Astrocyte (in vitro differentiated cells and primary cell): Measurements from ENCODE around the gene MAPK1IP1L. TPM values are rescaled to one million over a fixed set of nuclear protein-coding genes. Genes with fewer than 3 reads are reported as not detected.

Source experiments
- DNase-seq: peaks from one replicate; pipeline ENCODE4 v3.0.0-alpha.2; 2010; ENCODE audit warnings: low read depth
- FAIRE-seq: peaks from 2 replicates; lab custom pipeline; 2011; peaks lifted over from hg19 to GRCh38; lab: Jason Lieb, UNC
- H2AFZ ChIP-seq: 2 replicates; pipeline ENCODE4 v1.6.0; 2012; ENCODE audit warnings: low read depth, low read length, inconsistent platforms
- H3K27ac ChIP-seq: 2 replicates; pipeline ENCODE4 v1.5.1; 2011; ENCODE audit warnings: low read depth, low read length, inconsistent platforms
- H3K27me3 ChIP-seq: 2 replicates; pipeline ENCODE4 v1.6.0; 2011; ENCODE audit warnings: low read length, inconsistent platforms; ENCODE audit not compliant: insufficient read depth
- H3K36me3 ChIP-seq: 2 replicates; pipeline ENCODE4 v1.5.1; 2011; ENCODE audit warnings: low read length, inconsistent platforms; ENCODE audit not compliant: insufficient read depth
- H3K4me1 ChIP-seq: 2 replicates; pipeline ENCODE4 v1.5.1; 2011; ENCODE audit warnings: low read length, inconsistent platforms; ENCODE audit not compliant: insufficient read depth
- H3K4me2 ChIP-seq: 2 replicates; pipeline ENCODE4 v1.6.0; 2012; ENCODE audit warnings: low read length, inconsistent platforms
- H3K4me3 ChIP-seq: 2 replicates; pipeline ENCODE4 v1.5.1; 2011; ENCODE audit warnings: low read depth, mild to moderate bottlenecking, low read length, inconsistent platforms; ENCODE audit not compliant: insufficient read depth
- H3K79me2 ChIP-seq: 2 replicates; pipeline ENCODE4 v1.6.0; 2012; ENCODE audit warnings: mild to moderate bottlenecking, low read length, inconsistent platforms; ENCODE audit not compliant: insufficient read depth
- H3K9ac ChIP-seq: 2 replicates; pipeline ENCODE4 v1.6.0; 2012; ENCODE audit warnings: mild to moderate bottlenecking, low read length, inconsistent platforms
- H3K9me3 ChIP-seq: 2 replicates; pipeline ENCODE4 v1.5.1; 2012; ENCODE audit warnings: low read depth, mild to moderate bottlenecking, low read length, inconsistent platforms; ENCODE audit not compliant: insufficient read depth
- H4K20me1 ChIP-seq: 2 replicates; pipeline ENCODE4 v1.6.0; 2012; ENCODE audit warnings: low read length, inconsistent platforms; ENCODE audit not compliant: insufficient read depth
- H3K27ac Mint-ChIP-seq: one replicate; pipeline ENCODE4 v1.8.0; 2021; ENCODE audit warnings: mild to moderate bottlenecking, mixed read lengths; ENCODE audit not compliant: unreplicated experiment
- H3K27me3 Mint-ChIP-seq: one replicate; pipeline ENCODE4 v1.8.0; 2021; ENCODE audit warnings: low read depth, mixed read lengths; ENCODE audit not compliant: unreplicated experiment
- H3K36me3 Mint-ChIP-seq: one replicate; pipeline ENCODE4 v1.8.0; 2021; ENCODE audit warnings: low read depth, mixed read lengths; ENCODE audit not compliant: unreplicated experiment
- H3K4me1 Mint-ChIP-seq: one replicate; pipeline ENCODE4 v1.8.0; 2021; ENCODE audit warnings: low read depth, mixed read lengths; ENCODE audit not compliant: unreplicated experiment
- H3K4me3 Mint-ChIP-seq: one replicate; pipeline ENCODE4 v1.8.0; 2021; ENCODE audit warnings: mild to moderate bottlenecking, moderate library complexity, mixed read lengths; ENCODE audit not compliant: unreplicated experiment
- H3K9me3 Mint-ChIP-seq: one replicate; pipeline ENCODE4 v1.8.0; 2021; ENCODE audit warnings: mild to moderate bottlenecking, mixed read lengths; ENCODE audit not compliant: unreplicated experiment
- EZH2 ChIP-seq: IDR thresholded peaks from 2 replicates; pipeline ENCODE4 v1.6.1; 2012; ENCODE audit warnings: mild to moderate bottlenecking, low read length, inconsistent platforms; ENCODE audit not compliant: insufficient read depth
- total RNA-seq: library from RNA; stranded (reverse); gene quantifications from 2 replicates; pipeline ENCODE4 v1.2.1, GENCODE V29; 2021
- TF ChIP-seq, protein P1 (sequence below): IDR thresholded peaks from 2 replicates; pipeline ENCODE4 v1.5.1; 2011; ENCODE audit warnings: low read depth, mild to moderate bottlenecking, inconsistent platforms, low read length, moderate library complexity; ENCODE audit not compliant: insufficient read depth

Gene MAPK1IP1L
- total RNA-seq, 1 donor from 2014 or later, result 111 TPM

DNA sequence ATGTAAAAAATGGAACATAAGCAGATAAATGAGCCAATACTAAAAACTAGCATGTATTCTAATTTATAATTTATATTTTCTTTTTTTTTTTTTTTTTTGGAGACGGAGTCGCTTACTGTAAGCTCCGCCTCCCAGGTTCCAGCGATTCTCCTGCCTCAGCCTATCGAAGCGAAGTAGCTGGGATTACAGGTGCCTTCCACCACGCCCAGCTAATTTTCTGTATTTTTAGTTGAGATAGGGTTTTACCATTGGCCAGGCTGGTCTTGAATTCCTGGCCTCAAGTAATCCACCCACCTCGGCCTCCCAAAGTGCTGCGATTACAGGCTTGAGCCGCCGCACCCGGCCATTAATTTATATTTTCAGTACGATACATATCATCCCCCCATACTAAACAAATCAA is 2.7 kb downstream of the MAPK1IP1L start:
- H3K79me2 ChIP-seq, result peaks cover 76% of the 10 kb centered on the region
- no peaks in the 10 kb centered on the region for H3K27me3 ChIP-seq
- Mint-ChIP-seq H3K4me1 (peaks cover 16% of the 10 kb centered on the region), H3K27ac (no peak overlapping the region), H3K36me3 (peaks cover 6% of the 10 kb centered on the region), H3K4me3 (peak overlapping the region; percentile 28), H3K27me3 (no peaks in the 10 kb centered on the region), H3K9me3 (no peaks in the 10 kb centered on the region)
- no peak for FAIRE-seq
- no peak overlapping the region for H3K27ac ChIP-seq
- H3K36me3 ChIP-seq, result peaks cover 18% of the 10 kb centered on the region
- H3K4me1 ChIP-seq, result peaks cover 17% of the 10 kb centered on the region
- H2AFZ ChIP-seq, result no peak overlapping the region
- no peak for DNase-seq
- no peak overlapping the region for H3K4me3 ChIP-seq
- H3K4me2 ChIP-seq, result peak overlapping the region; percentile 89
- TF ChIP-seq EZH2, result no peak
- H4K20me1 ChIP-seq, result peaks cover 51% of the 10 kb centered on the region
- H3K9ac ChIP-seq, result no peak overlapping the region
- no peaks in the 10 kb centered on the region for H3K9me3 ChIP-seq

DNA sequence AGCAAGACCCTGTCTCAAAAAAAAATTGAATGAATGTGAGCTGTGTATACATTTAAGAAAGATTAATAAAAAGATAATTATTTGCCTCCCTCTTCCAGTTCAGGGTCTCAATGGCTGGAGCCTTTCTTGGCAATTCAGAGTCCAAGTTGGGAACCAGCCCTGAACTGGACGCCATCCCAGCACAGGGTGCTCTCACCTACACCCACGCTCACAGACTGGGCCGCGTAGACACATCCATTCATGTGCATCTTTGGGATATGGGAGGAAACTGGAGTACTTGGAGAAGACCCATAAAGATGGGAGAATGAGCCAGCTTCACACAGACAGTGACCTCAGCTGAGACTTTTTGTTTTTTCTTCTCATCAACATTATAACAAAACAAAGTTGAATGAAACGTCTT is 6.5 kb downstream of the MAPK1IP1L start:
- Histone ChIP-seq H3K79me2 (peaks cover 100% of the 10 kb centered on the region), H2AFZ (no peak overlapping the region), H3K4me1 (peaks cover 8% of the 10 kb centered on the region), H3K4me2 (no peak overlapping the region), H3K9ac (no peak overlapping the region), H4K20me1 (peaks cover 84% of the 10 kb centered on the region), H3K9me3 (no peaks in the 10 kb centered on the region), H3K36me3 (peaks cover 34% of the 10 kb centered on the region), H3K27me3 (no peaks in the 10 kb centered on the region), H3K4me3 (no peak overlapping the region), H3K27ac (no peak overlapping the region)
- H3K9me3 Mint-ChIP-seq, result no peaks in the 10 kb centered on the region
- no peaks in the 10 kb centered on the region for H3K27me3 Mint-ChIP-seq
- no peak for FAIRE-seq
- H3K36me3 Mint-ChIP-seq, result peaks cover 10% of the 10 kb centered on the region
- no peak for DNase-seq
- TF ChIP-seq, protein P1, sequence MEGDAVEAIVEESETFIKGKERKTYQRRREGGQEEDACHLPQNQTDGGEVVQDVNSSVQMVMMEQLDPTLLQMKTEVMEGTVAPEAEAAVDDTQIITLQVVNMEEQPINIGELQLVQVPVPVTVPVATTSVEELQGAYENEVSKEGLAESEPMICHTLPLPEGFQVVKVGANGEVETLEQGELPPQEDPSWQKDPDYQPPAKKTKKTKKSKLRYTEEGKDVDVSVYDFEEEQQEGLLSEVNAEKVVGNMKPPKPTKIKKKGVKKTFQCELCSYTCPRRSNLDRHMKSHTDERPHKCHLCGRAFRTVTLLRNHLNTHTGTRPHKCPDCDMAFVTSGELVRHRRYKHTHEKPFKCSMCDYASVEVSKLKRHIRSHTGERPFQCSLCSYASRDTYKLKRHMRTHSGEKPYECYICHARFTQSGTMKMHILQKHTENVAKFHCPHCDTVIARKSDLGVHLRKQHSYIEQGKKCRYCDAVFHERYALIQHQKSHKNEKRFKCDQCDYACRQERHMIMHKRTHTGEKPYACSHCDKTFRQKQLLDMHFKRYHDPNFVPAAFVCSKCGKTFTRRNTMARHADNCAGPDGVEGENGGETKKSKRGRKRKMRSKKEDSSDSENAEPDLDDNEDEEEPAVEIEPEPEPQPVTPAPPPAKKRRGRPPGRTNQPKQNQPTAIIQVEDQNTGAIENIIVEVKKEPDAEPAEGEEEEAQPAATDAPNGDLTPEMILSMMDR, result no peak
- no peak for TF ChIP-seq EZH2
- peaks cover 14% of the 10 kb centered on the region for H3K4me1 Mint-ChIP-seq
- H3K27ac Mint-ChIP-seq, result no peak overlapping the region
- no peak overlapping the region for H3K4me3 Mint-ChIP-seq

DNA sequence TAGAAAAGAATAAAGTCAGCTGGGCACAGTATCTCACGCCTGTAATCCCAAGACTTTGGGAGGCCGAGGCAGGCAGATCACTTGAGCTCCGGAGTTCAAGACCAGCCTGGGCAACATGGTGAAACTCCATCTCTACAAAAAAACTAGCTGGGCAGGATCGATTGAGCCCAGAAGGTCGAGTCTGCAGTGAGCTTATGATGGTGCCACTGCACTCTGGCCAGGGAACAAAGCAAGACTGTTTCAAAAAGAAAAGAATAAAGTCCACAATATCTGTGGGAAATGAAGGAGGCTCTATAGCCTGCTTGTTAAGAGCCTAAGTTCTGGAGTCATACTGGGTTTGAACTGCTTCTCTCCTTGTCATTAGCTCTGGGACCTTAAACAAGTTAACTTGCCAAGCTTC is 7.9 kb downstream of the MAPK1IP1L start:
- no peak for FAIRE-seq
- no peaks in the 10 kb centered on the region for H3K27me3 Mint-ChIP-seq
- H3K9ac ChIP-seq, result no peak overlapping the region

More for the DNA sequence above, 7.9 kb downstream of the MAPK1IP1L start:
- H2AFZ ChIP-seq, result no peak overlapping the region
- H3K4me2 ChIP-seq, result no peak overlapping the region
- Mint-ChIP-seq H3K4me1 (peaks cover 6% of the 10 kb centered on the region), H3K9me3 (no peaks in the 10 kb centered on the region), H3K36me3 (peaks cover 15% of the 10 kb centered on the region), H3K4me3 (no peak overlapping the region), H3K27ac (no peak overlapping the region)
- no peak for TF ChIP-seq EZH2
- TF ChIP-seq, protein P1, result no peak
- peaks cover 40% of the 10 kb centered on the region for H3K36me3 ChIP-seq
- H3K9me3 ChIP-seq, result no peaks in the 10 kb centered on the region
- H3K4me1 ChIP-seq, result peaks cover 3% of the 10 kb centered on the region
- no peak overlapping the region for H3K27ac ChIP-seq
- peaks cover 79% of the 10 kb centered on the region for H4K20me1 ChIP-seq
- H3K79me2 ChIP-seq, result peaks cover 96% of the 10 kb centered on the region
- H3K4me3 ChIP-seq, result no peak overlapping the region
- no peaks in the 10 kb centered on the region for H3K27me3 ChIP-seq
- no peak for DNase-seq
